Mucosa of rectum (tissue), 2 donors: ENCODE measurements around the gene GLT1D1.

Experiments used
- H3K27ac ChIP-seq, 2 donors: one replicate each; pipeline ENCODE4 v1.7.0; 2013; ENCODE audit warnings: inconsistent platforms in 2 of 2, low read depth in 2 of 2, low read length in 2 of 2
- H3K27me3 ChIP-seq, 2 donors: one replicate each; pipeline ENCODE4 v1.7.0; 2013; ENCODE audit warnings: low read length in 2 of 2; ENCODE audit not compliant: control insufficient read depth in 2 of 2, insufficient read depth in 2 of 2
- H3K36me3 ChIP-seq, 2 donors: one replicate each; pipeline ENCODE4 v1.7.0; 2013; ENCODE audit warnings: low read length in 2 of 2; ENCODE audit not compliant: control insufficient read depth in 2 of 2, insufficient read depth in 2 of 2
- H3K4me1 ChIP-seq, 2 donors: one replicate each; pipeline ENCODE4 v1.7.0; 2013; ENCODE audit warnings: low read length in 2 of 2, mild to moderate bottlenecking in 1 of 2; ENCODE audit not compliant: control insufficient read depth in 2 of 2, insufficient read depth in 2 of 2
- H3K4me3 ChIP-seq, 2 donors: one replicate each; pipeline ENCODE4 v1.7.0; 2013; ENCODE audit warnings: low read length in 2 of 2
- H3K9ac ChIP-seq, 2 donors: one replicate each; pipeline ENCODE4 v1.7.0; 2013; ENCODE audit warnings: low read length in 2 of 2, low read depth in 1 of 2, mild to moderate bottlenecking in 1 of 2
- H3K9me3 ChIP-seq, 2 donors: one replicate each; pipeline ENCODE4 v1.7.0; 2013; ENCODE audit warnings: low read length in 2 of 2; ENCODE audit not compliant: control insufficient read depth in 2 of 2
- donor health status: healthy.
- donor health status: Normal muscosa, but diverticular disease.

Gene GLT1D1

GRCh38 chr12:128959901-128960300 lies 106.6 kb downstream of the GLT1D1 start:
- Histone ChIP-seq H3K36me3 (no peaks in the 10 kb centered on the region), H3K4me3 (no peak overlapping the region), H3K9ac (no peak overlapping the region), H3K4me1 (no peaks in the 10 kb centered on the region), H3K27me3 (no peaks in the 10 kb centered on the region), H3K27ac (no peak overlapping the region), H3K9me3 (peaks cover 0 to 2% of the 10 kb centered on the region in 2 donors)

- Histone ChIP-seq H3K27ac (no peak overlapping the region), H3K9me3 (peaks cover 0 to 2% of the 10 kb centered on the region in 2 donors), H3K4me1 (no peaks in the 10 kb centered on the region), H3K4me3 (no peak overlapping the region), H3K36me3 (no peaks in the 10 kb centered on the region), H3K27me3 (no peaks in the 10 kb centered on the region), H3K9ac (no peak overlapping the region)
Measured at GRCh38 chr12:128961308-128961902, 108.1 kb downstream of the GLT1D1 start.

GRCh38 chr12:128961957-128962356 lies 108.7 kb downstream of the GLT1D1 start:
- no peaks in the 10 kb centered on the region for H3K36me3 ChIP-seq
- H3K9ac ChIP-seq = no peak overlapping the region
- H3K27me3 ChIP-seq = no peaks in the 10 kb centered on the region
- no peak overlapping the region for H3K4me3 ChIP-seq
- H3K27ac ChIP-seq = no peak overlapping the region
- no peaks in the 10 kb centered on the region for H3K4me1 ChIP-seq
- peaks cover 0 to 2% of the 10 kb centered on the region in 2 donors for H3K9me3 ChIP-seq

GRCh38 chr12:128966203-128966810 lies 113.0 kb downstream of the GLT1D1 start:
- Histone ChIP-seq H3K27ac (no peak overlapping the region), H3K4me1 (no peaks in the 10 kb centered on the region), H3K4me3 (no peak overlapping the region), H3K9ac (no peak overlapping the region), H3K36me3 (no peaks in the 10 kb centered on the region), H3K9me3 (peaks cover 0 to 2% of the 10 kb centered on the region in 2 donors), H3K27me3 (peaks cover 2 to 14% of the 10 kb centered on the region in 2 donors)

GRCh38 chr12:128968668-128969067 lies 115.4 kb downstream of the GLT1D1 start:
- H3K9me3 ChIP-seq = peaks cover 0 to 2% of the 10 kb centered on the region in 2 donors
- H3K4me1 ChIP-seq = no peaks in the 10 kb centered on the region
- no peak overlapping the region for H3K9ac ChIP-seq
- H3K36me3 ChIP-seq = no peaks in the 10 kb centered on the region
- H3K4me3 ChIP-seq = no peak overlapping the region
- H3K27ac ChIP-seq = no peak overlapping the region
- peaks cover 5 to 16% of the 10 kb centered on the region in 2 donors for H3K27me3 ChIP-seq

- Histone ChIP-seq H3K27me3 (peaks cover 5 to 22% of the 10 kb centered on the region in 2 donors), H3K27ac (no peak overlapping the region), H3K9me3 (peaks cover 0 to 2% of the 10 kb centered on the region in 2 donors), H3K4me3 (no peak overlapping the region), H3K9ac (no peak overlapping the region), H3K4me1 (no peaks in the 10 kb centered on the region), H3K36me3 (no peaks in the 10 kb centered on the region)
Measured at GRCh38 chr12:128969480-128970055, 116.3 kb downstream of the GLT1D1 start.

- no peak overlapping the region for H3K4me3 ChIP-seq
- H3K27ac ChIP-seq = no peak overlapping the region
- H3K9me3 ChIP-seq = no peaks in the 10 kb centered on the region
- no peaks in the 10 kb centered on the region for H3K36me3 ChIP-seq
- H3K9ac ChIP-seq = no peak overlapping the region
- peaks cover 10 to 22% of the 10 kb centered on the region in 2 donors for H3K27me3 ChIP-seq
- no peaks in the 10 kb centered on the region for H3K4me1 ChIP-seq
Measured at GRCh38 chr12:128970110-128970509, 116.8 kb downstream of the GLT1D1 start.

GRCh38 chr12:128970941-128971340 lies 117.7 kb downstream of the GLT1D1 start:
- Histone ChIP-seq H3K27me3 (peaks cover 10 to 22% of the 10 kb centered on the region in 2 donors), H3K27ac (no peak overlapping the region), H3K9ac (no peak overlapping the region), H3K4me1 (no peaks in the 10 kb centered on the region), H3K36me3 (no peaks in the 10 kb centered on the region), H3K4me3 (no peak overlapping the region), H3K9me3 (no peaks in the 10 kb centered on the region)

GRCh38 chr12:128971802-128972201 lies 118.5 kb downstream of the GLT1D1 start:
- Histone ChIP-seq H3K4me3 (no peak overlapping the region), H3K9me3 (no peaks in the 10 kb centered on the region), H3K4me1 (no peaks in the 10 kb centered on the region), H3K9ac (no peak overlapping the region), H3K27ac (no peak overlapping the region), H3K36me3 (no peaks in the 10 kb centered on the region), H3K27me3 (peaks cover 10 to 22% of the 10 kb centered on the region in 2 donors)

GRCh38 chr12:128973883-128974681 lies 120.8 kb downstream of the GLT1D1 start:
- no peak overlapping the region for H3K9ac ChIP-seq
- H3K9me3 ChIP-seq = no peaks in the 10 kb centered on the region
- no peak overlapping the region for H3K4me3 ChIP-seq
- H3K27me3 ChIP-seq = peaks cover 12 to 19% of the 10 kb centered on the region in 2 donors
- no peaks in the 10 kb centered on the region for H3K36me3 ChIP-seq
- H3K4me1 ChIP-seq = no peaks in the 10 kb centered on the region
- no peak overlapping the region for H3K27ac ChIP-seq
